ENCODE measurements around the gene TWF1.
A peak's percentile ranks its signal among the peaks of the same experiment; 100 is the strongest.
"Not testable (repeated sequence)": the region's sequence is repeated elsewhere in the genome, so short reads cannot be mapped to it uniquely, and the experiment has no call there.

The TWF1 gene

GRCh38 chr12:43805860-43806736 lies at the start of gene TWF1:
TWF1 (minus strand) TSS chr12:43806317; CDS start chr12:43806245, 72 bp downstream.
- DNase-seq (ENCODE audit: low read depth in 2 of 2): peak; percentile 82 to 84

DNA sequence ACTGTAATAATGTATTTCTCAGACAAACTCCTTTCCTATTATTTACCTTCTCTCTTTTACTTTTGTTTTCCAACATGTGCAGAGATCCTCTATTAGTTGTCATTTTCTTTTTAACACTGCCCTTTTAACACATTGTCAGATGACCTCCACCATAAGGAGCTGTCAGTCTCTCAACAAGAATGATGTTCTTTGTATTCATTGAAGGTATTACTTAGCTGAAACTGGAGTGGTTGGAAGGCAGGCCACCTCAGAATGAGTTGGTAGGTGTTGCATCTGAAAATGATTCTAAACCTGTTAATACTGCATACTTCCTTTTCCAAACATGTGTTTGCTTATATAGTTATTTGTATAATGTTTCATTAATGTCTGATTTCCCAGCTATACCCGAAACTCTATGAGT lies 46.6 kb upstream of the TWF1 start:
- no peak for DNase-seq (ENCODE audit: low read depth in 2 of 2)

DNA sequence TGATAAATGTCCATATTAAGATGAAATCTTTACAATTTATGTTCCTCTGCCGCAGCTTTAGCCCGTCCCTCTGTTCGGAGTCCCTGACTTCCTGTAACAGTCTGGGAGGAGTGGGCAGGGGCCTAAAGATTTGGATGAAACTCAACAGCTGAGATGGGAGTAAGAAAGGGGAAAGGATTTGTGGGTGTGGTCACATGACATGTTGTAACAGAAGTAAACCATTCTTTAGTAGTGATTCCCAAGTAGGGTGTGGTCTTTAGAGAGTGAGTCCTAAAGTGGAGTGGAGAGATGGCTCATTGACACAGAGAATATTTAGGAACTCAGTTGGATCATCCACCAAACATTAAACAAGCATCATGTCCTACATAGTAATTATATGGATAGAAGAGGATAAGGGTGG lies 42.7 kb upstream of the TWF1 start:
- no peak for DNase-seq (ENCODE audit: low read depth in 2 of 2)

DNA sequence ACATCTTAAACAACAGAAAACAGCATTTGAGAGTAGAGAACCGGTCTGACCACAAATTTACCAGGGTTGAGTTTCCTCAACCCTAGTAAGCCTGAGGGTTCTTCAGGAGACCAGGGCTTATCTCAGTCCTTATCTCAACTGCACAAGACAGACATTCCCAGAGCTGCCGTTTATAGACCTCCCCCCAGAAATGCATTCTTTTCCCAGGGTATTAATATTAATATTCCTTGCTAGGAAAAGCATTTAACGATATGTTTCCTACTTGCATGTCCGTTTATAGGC lies 42.0 kb upstream of the TWF1 start:
- no peak for DNase-seq (ENCODE audit: low read depth in 2 of 2)

DNA sequence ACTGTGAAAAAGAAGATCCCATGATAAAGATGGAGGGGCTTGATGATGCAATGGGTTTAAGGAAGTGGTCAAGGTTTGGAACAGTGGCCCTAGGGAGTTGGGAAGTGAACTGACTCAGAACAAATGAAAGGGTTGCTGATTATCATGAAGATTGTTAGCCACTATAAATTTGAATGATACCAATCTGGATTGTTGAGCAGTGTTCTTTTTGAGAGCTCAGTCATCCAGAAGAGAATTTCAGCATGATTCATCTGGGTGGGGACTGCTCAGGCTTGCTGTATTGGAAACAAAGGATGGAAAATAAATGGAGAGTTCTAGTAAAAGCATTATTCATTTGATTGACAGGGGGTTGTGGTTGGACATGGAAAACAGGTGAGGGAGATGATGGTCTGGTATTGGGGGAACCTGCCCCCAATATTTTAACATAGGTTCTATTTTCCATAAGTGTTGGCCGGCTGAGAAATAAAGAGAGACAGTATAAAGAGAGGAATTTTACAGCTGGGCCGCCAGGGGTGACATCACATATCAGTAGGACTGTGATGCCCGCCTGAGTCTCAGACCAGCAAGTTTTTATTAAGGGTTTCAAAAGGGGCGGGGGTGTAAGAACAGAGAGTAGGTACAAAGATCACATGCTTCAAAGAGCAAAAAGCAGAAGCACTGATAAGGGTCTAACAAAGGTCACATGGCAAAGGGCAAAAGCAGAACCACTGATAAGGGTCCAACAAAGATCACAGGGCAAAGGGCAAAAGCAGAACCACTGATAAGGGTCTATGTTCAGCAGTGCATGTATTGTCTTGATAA lies 41.5 kb upstream of the TWF1 start:
- not testable (repeated sequence) for DNase-seq (ENCODE audit: low read depth in 2 of 2)

DNA sequence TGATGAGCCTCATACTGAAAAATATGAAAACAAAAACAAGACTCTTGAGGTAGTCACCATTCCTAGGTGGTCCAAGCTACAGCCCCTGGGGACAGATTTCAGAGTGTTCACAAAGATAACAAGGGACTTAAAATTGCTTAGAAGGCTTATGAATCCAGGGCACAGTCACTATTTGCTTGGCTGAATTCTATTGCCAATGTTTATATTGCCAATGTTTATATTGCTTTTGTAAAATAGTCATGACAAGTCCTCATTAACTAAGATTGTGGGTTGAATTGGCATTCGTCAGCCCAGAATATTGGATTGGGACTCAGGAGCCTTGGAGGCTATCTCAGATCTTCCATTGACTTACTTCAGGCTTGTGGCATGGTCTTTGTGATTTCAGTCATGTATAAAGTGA lies 36.1 kb upstream of the TWF1 start:
- no peak for DNase-seq (ENCODE audit: low read depth in 2 of 2)

GRCh38 chr12:43841253-43841652 lies 35.1 kb upstream of the TWF1 start:
- DNase-seq (ENCODE audit: low read depth in 2 of 2): no peak

DNA sequence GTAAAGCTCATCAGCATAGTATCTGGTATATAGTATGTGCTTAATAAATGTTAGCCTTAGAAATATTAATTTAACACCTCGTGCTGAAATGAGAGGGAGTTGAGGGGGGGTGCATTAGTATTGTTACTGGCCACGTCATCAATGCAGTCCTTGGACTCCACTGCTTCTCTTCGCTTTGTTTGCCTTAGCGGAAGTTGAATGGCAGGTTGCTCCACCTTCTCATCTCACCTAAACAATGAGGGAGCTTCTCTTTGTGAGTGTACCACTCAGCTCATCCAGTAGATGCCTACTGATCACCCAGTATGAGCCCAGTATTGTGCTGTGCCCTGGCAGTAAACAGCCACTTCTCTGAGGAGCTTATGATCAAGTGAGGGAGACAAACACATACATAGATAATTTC lies 34.2 kb upstream of the TWF1 start:
- no peak for DNase-seq (ENCODE audit: low read depth in 2 of 2)

GRCh38 chr12:43836475-43836989 lies 30.4 kb upstream of the TWF1 start:
- no peak for DNase-seq (ENCODE audit: low read depth in 2 of 2)

- DNase-seq (ENCODE audit: low read depth in 2 of 2): peak; percentile 27 to 28
Measured at GRCh38 chr12:43835656-43836474, 29.7 kb upstream of the TWF1 start, which contains the start of gene TMEM117. TMEM117 (plus strand) TSS chr12:43836081.

- DNase-seq (ENCODE audit: low read depth in 2 of 2): no peak
Measured at GRCh38 chr12:43835264-43835655, 29.1 kb upstream of the TWF1 start.

DNA sequence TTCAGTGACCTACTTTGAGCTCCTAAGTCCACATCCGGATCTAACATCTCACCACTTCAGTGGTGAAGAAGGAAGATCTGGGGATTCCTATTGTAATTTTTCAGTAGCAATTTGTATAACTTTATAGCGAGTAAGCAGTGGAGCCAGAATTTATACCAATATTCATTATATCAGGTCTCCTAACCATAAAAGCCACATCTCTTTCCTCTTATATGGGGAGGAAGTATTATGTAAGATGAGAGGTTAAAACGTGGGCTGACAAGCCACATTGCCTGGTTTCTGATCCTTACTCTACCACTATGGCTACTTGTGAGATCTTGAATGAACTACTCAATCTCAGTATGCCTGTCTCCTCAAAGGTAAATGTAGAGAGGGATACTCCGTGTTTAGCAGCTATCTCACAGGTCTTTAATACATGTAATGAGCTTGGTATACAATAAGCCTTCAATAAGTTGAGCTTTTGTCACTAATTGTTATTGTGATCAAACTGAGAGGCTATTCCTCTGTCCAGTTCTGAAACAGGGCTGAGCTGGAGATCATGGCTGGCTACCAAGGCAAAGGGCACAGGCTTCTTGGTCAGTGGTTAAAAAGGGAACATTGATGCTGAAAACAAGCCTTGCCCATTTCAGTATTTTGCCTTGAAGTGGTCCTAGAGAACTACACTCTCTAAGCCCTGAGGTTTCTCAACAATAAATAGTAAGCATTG lies 26.5 kb upstream of the TWF1 start:
- DNase-seq (ENCODE audit: low read depth in 2 of 2): no peak

GRCh38 chr12:43827093-43827492 lies 21.0 kb upstream of the TWF1 start:
- no peak for DNase-seq (ENCODE audit: low read depth in 2 of 2)

- DNase-seq (ENCODE audit: low read depth in 2 of 2): no peak
Measured at GRCh38 chr12:43826681-43827080, 20.6 kb upstream of the TWF1 start.

DNA sequence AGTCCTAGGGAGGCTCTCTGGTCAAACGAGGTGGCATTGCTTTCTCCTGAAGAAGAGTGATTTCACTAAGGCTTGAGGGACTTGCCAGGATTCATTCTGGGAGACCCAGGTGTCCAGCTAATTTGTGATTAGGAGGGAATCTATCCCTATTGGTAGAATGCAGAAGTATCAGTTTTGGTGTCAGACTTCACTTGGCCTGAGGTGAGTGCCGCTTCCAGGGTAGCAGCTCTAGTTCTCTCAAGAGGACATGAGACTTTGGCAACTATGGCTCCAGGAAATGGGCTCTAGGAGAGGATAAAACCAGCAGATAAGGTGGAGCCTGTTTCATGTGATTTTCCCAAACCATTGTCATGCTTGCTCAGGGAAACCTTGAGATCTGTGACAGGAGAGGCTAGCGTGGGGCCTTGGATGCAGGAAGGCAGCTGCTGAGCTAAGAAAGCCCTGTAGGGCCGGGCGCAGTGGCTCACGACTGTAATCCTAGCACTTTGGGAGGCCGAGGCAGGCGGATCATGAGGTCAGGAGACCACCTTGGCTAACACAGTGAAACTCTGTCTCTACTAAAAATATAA lies 18.2 kb upstream of the TWF1 start:
- DNase-seq (ENCODE audit: low read depth in 2 of 2): no peak

DNA sequence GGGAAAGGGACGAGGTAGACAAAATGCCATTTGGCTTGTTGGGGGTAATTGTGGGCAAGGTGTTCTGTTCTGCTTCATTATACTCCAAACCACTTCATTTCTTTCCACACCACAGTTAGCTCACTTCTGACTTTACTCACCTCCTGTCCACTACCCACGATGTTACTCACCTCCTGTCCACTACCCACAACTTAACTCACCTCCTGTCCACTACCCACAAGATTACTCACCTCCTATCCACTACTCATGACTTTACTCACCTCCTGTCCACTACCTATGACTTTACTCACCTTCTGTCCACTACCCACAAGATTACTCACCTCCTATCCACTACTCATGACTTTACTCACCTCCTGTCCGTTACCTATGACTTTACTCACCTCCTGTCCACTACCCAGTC lies 10.1 kb upstream of the TWF1 start:
- DNase-seq (ENCODE audit: low read depth in 2 of 2): no peak

DNA sequence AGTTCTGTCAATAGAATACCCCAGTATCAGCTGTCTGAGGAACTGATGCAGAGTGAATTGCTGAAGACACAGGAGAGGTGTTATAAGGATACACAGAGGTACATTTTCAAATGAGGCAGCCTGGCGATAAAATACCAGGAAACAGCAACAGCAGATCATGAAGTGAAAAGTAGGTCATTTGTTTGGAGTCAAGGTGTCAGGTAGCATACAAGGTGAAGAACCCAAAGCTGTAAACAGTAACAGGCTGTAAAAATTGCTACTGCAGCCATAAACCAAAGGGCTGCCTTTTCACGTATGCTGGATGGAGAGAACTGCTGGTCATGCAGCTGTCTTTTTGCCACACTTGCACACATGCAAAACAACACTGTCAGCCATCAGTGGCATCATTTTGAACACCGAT lies 9.3 kb upstream of the TWF1 start:
- DNase-seq (ENCODE audit: low read depth in 2 of 2): no peak

- DNase-seq (ENCODE audit: low read depth in 2 of 2): no peak
Measured at GRCh38 chr12:43812926-43813325, 6.8 kb upstream of the TWF1 start.

GRCh38 chr12:43812057-43812456 lies 5.9 kb upstream of the TWF1 start:
- DNase-seq (ENCODE audit: low read depth in 2 of 2): no peak

DNA sequence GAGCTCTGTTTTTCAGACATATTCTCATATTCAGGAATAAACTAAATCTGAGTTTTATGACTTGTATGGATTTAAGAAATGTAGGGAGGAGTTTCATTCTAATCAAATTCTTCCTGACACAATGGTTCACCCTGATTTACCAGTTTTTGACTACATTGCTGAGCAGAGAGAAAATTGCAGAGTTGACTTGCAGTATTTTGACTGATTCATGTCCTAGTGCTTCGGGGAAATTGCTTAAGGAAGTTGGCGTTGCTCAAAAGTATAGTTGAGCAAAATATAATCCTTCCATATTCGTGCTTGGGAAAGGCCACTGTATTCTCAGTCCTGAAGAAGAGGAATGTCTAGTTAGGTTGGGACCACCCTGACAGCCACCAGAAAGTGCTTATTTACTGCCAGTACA lies 1.3 kb upstream of the TWF1 start:
- no peak for DNase-seq (ENCODE audit: low read depth in 2 of 2)

DNA sequence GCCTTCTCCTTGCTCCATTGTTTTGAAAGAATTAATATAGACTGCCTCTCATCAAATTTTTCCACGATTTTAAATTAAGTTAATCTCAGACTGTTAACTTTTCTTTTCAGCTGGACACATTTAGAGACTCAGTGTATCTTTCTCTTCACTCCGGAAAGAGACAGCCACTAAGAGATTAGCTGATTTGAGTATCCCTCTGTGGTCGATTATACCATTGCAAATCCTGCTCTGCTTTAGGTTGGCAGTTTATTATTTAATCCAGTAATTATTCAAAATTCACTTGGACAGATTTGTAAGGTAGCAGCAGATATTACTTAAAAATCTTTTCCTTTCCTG lies 588 bp upstream of the TWF1 start:
- DNase-seq (ENCODE audit: low read depth in 2 of 2): no peak
